ENCODE data around the gene DLG2.

GRCh38 chr11:84345027-84345426, 1282.1 kb downstream of the DLG2 start:
- TF ChIP-seq CTCF (IDR thresholded peaks at IDR 0.05; ENCODE audit: low read length) (no peak), EZH2 (IDR thresholded peaks at IDR 0.05; ENCODE audit: borderline replicate concordance, low read length) (no peak)

All from OCI-LY1 (cell line).